Nephron (organoid): Measurements from ENCODE around the gene RCAN2.
A peak's percentile ranks its signal among the peaks of the same experiment; 100 is the strongest.

Experiments
- H3K27ac Mint-ChIP-seq, 3 experiments: 2 replicates each; pipeline ENCODE4 v1.8.0; 2020; ENCODE audit warnings: mixed read lengths in 3 of 3, mild to moderate bottlenecking in 2 of 3, moderate library complexity in 1 of 3
- H3K27me3 Mint-ChIP-seq: 2 replicates; pipeline ENCODE4 v1.8.0; 2021; ENCODE audit warnings: low read depth, mild to moderate bottlenecking, moderate library complexity, mixed read lengths
- H3K36me3 Mint-ChIP-seq: 2 replicates; pipeline ENCODE4 v1.8.0; 2020; ENCODE audit warnings: low read depth, mixed read lengths
- H3K4me1 Mint-ChIP-seq: 2 replicates; pipeline ENCODE4 v1.8.0; 2020; ENCODE audit warnings: mixed read lengths
- H3K4me3 Mint-ChIP-seq, 3 experiments: 2 replicates each; pipeline ENCODE4 v1.8.0; 2020; ENCODE audit warnings: mild to moderate bottlenecking in 3 of 3, mixed read lengths in 3 of 3, moderate library complexity in 2 of 3
- H3K9me3 Mint-ChIP-seq: 2 replicates; pipeline ENCODE4 v1.8.0; 2020; ENCODE audit warnings: mixed read lengths
- CTCF ChIP-seq, 3 experiments: fragments of 200-600 bp; sonication (generic); IDR thresholded peaks; one replicate each; pipeline ENCODE4 v1.5.0; 2021; ENCODE audit warnings: antibody characterized with exemption in 3 of 3; ENCODE audit not compliant: unreplicated experiment in 3 of 3

RCAN2 gene

GRCh38 chr6:46381579-46381978 lies 109.7 kb downstream of the RCAN2 start:
- no peak for TF ChIP-seq CTCF (IDR thresholded peaks at IDR 0.05; ENCODE audit: unreplicated experiment in 3 of 3)
- Mint-ChIP-seq H3K27ac (no peak overlapping the region), H3K4me3 (no peak overlapping the region)

GRCh38 chr6:46381057-46381456 lies 110.2 kb downstream of the RCAN2 start:
- Mint-ChIP-seq H3K36me3 (no peaks in the 10 kb centered on the region), H3K9me3 (no peaks in the 10 kb centered on the region), H3K4me3 (no peak overlapping the region), H3K4me1 (peaks cover 16% of the 10 kb centered on the region), H3K27me3 (no peaks in the 10 kb centered on the region), H3K27ac (no peak overlapping the region)
- no peak for TF ChIP-seq CTCF (IDR thresholded peaks at IDR 0.05; ENCODE audit: unreplicated experiment in 3 of 3)

More at GRCh38 chr6:46381579-46381978, 109.7 kb downstream of the RCAN2 start:
- H3K9me3 Mint-ChIP-seq: peaks cover under 1% of the 10 kb centered on the region
- no peaks in the 10 kb centered on the region for H3K27me3 Mint-ChIP-seq
- peaks cover 16% of the 10 kb centered on the region for H3K4me1 Mint-ChIP-seq
- H3K36me3 Mint-ChIP-seq: no peaks in the 10 kb centered on the region

DNA sequence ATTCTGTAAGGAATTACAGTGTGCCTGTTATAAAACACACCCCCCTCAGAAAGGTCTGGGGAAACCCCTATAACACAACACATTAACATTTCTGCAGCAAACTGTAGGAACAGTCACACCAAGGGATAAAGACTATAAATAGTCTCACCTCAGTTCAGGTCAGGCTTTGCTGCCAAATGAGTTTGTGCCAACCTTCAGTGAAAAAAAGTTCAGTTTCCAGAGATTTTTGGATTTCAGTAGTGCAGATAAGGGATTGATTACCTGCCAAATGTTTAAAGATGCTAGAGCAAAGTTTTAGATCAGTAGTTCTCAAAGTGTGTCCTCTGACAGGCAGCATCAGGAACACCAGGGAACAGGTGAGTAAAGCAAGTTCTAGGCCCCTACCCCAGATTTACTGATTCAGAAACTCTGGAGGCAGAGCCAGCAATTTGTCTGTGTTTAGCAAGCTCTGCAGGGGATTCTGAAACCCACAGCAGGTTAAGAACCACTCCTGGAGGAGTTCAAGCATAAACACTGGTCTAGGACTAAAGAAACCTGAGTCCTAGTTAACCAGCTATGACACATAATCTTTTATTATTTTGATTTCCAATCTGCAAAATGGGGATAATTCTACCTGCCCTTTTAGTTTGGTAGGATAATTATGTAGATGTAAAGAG lies 111.0 kb downstream of the RCAN2 start:
- no peak for TF ChIP-seq CTCF (IDR thresholded peaks at IDR 0.05; ENCODE audit: unreplicated experiment in 3 of 3)
- Mint-ChIP-seq H3K9me3 (no peaks in the 10 kb centered on the region), H3K36me3 (no peaks in the 10 kb centered on the region), H3K27me3 (no peaks in the 10 kb centered on the region), H3K4me1 (peaks cover 16% of the 10 kb centered on the region), H3K27ac (no peak overlapping the region), H3K4me3 (no peak overlapping the region)

DNA sequence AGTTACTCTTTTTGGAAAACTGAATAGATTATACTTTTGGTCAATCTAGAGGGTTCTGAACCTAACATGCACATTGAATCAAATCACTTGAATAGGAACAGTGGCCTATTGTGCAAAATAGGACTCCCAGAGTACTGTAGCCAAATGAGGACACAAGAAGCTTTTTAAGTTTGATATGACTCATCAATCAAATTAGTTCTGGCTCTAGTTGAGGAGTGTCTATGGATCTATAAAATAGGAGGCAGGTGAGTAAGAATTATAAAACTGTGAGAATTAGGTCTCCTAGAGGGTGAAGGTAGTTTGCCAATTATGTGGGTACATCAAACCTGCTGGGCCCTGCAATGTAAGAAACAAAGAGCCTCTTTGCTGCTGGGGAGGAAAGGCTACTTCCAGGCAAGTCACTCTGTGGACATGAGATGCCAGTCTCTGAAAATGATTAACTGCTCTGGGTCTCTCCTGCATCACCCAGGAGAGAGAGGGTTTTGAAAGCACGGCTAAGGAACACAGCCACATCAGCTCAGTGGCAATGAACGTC lies 112.3 kb downstream of the RCAN2 start:
- no peaks in the 10 kb centered on the region for H3K9me3 Mint-ChIP-seq
- no peaks in the 10 kb centered on the region for H3K36me3 Mint-ChIP-seq
- peak overlapping the region in 2 of 3 experiments; percentile 16 to 34 for H3K27ac Mint-ChIP-seq
- no peak overlapping the region for H3K4me3 Mint-ChIP-seq
- H3K27me3 Mint-ChIP-seq: no peaks in the 10 kb centered on the region
- peaks cover 16% of the 10 kb centered on the region for H3K4me1 Mint-ChIP-seq
- no peak for TF ChIP-seq CTCF (IDR thresholded peaks at IDR 0.05; ENCODE audit: unreplicated experiment in 3 of 3)

DNA sequence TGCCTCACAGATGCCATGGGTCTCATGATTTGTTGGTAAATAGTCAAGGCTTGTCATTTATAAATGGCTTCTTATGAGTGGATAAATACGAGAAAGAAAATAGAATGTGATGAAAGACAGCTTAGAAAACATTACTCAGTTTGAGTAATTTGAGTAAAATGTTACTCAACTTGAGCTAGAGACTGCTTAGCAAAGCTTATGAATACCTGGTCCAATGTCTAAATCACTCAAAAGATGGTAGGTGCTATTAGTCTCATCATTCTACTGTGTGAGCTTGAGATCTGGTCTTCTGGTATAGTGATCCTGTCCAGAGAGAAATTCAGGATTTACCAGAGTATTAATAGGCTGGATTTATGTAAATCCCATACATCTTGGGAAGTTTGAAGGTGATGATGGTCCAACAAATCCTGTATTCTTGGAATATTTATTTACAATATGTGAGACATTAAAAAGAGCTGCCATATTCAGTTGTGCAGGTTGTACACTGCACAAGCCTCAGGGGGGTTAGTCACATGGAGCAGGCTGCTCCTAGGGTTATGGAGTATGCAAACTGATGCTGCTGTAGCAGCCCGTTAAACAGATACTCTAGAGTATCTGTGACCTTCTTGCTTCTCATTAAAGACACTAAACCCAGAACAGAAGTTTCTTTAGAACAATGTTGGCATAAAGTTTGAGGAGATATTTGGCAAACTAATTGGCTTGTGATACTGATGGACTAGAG lies 112.9 kb downstream of the RCAN2 start:
- Mint-ChIP-seq H3K27me3 (no peaks in the 10 kb centered on the region), H3K9me3 (no peaks in the 10 kb centered on the region), H3K4me1 (peaks cover 16% of the 10 kb centered on the region), H3K4me3 (no peak overlapping the region), H3K36me3 (no peaks in the 10 kb centered on the region), H3K27ac (peak overlapping the region in 2 of 3 experiments; percentile 16 to 34)
- no peak for TF ChIP-seq CTCF (IDR thresholded peaks at IDR 0.05; ENCODE audit: unreplicated experiment in 3 of 3)
